COLO668 (cell line): ENCODE data around the gene LCA5L.
"Not testable (repeated sequence)": the region's sequence is repeated elsewhere in the genome, so short reads cannot be mapped to it uniquely, and the experiment has no call there.

Source experiments
- DNase-seq: peaks from one replicate; lab custom pipeline; 2025; ENCODE audit not compliant: unreplicated experiment; lab: John Stamatoyannopoulos, UW

LCA5L gene

GRCh38 chr21:39388038-39388810 is 57.4 kb downstream of the LCA5L start:
- DNase-seq = peak; percentile 95

- DNase-seq = peak; percentile 95
Observed at GRCh38 chr21:39387461-39388037, 58.0 kb downstream of the LCA5L start.

- DNase-seq = no peak
Observed at GRCh38 chr21:39386899-39387298, 58.7 kb downstream of the LCA5L start.

GRCh38 chr21:39386194-39386593 is 59.4 kb downstream of the LCA5L start:
- DNase-seq = peak; percentile 68

- peak; percentile 96 for DNase-seq
Observed at GRCh38 chr21:39385299-39386145, 60.1 kb downstream of the LCA5L start.

GRCh38 chr21:39384674-39385298 is 60.8 kb downstream of the LCA5L start:
- DNase-seq = no peak

GRCh38 chr21:39382096-39382495 is 63.5 kb downstream of the LCA5L start:
- DNase-seq = not testable (repeated sequence)

GRCh38 chr21:39381009-39381408 is 64.6 kb downstream of the LCA5L start:
- no peak for DNase-seq

- DNase-seq = peak; percentile 99
Observed at GRCh38 chr21:39379986-39380891, 65.3 kb downstream of the LCA5L start.

GRCh38 chr21:39377444-39378050 is 68.0 kb downstream of the LCA5L start:
- no peak for DNase-seq

GRCh38 chr21:39375446-39375845 is 70.1 kb downstream of the LCA5L start:
- no peak for DNase-seq

- DNase-seq = no peak
Observed at GRCh38 chr21:39374046-39374445, 71.5 kb downstream of the LCA5L start.

- DNase-seq = peak; percentile 17
Observed at GRCh38 chr21:39373634-39374033, 71.9 kb downstream of the LCA5L start.

- not testable (repeated sequence) for DNase-seq
Observed at GRCh38 chr21:39369896-39370288, 75.7 kb downstream of the LCA5L start.

- DNase-seq = no peak
Observed at GRCh38 chr21:39367783-39368182, 77.8 kb downstream of the LCA5L start.

GRCh38 chr21:39366563-39366962 is 79.0 kb downstream of the LCA5L start:
- no peak for DNase-seq

GRCh38 chr21:39364949-39365348 is 80.6 kb downstream of the LCA5L start:
- no peak for DNase-seq

GRCh38 chr21:39363607-39364555 is 81.7 kb downstream of the LCA5L start:
- no peak for DNase-seq

GRCh38 chr21:39362733-39363132 is 82.8 kb downstream of the LCA5L start:
- DNase-seq = no peak
